ENCODE measurements around the gene ATP8A2.
"Not testable (repeated sequence)": the region's sequence is repeated elsewhere in the genome, so short reads cannot be mapped to it uniquely, and the experiment has no call there.

ATP8A2 gene

GRCh38 chr13:25371875-25372283, at the start of gene ATP8A2:
TSS of gene ATP8A2 (plus strand) at chr13:25371974. CDS start at chr13:25372213, 239 bp downstream.
- no peak for FAIRE-seq

- no peak for FAIRE-seq
Observed at GRCh38 chr13:25324100-25324499, 47.7 kb upstream of the ATP8A2 start.

- FAIRE-seq: no peak
Observed at GRCh38 chr13:25329706-25330105, 42.1 kb upstream of the ATP8A2 start.

GRCh38 chr13:25330541-25330940, 41.2 kb upstream of the ATP8A2 start:
- FAIRE-seq: no peak

- FAIRE-seq: no peak
Observed at GRCh38 chr13:25335856-25336255, 35.9 kb upstream of the ATP8A2 start.

- FAIRE-seq: no peak
Observed at GRCh38 chr13:25345576-25345975, 26.2 kb upstream of the ATP8A2 start.

- FAIRE-seq: no peak
Observed at GRCh38 chr13:25347151-25347550, 24.6 kb upstream of the ATP8A2 start.

- no peak for FAIRE-seq
Observed at GRCh38 chr13:25351404-25351803, 20.4 kb upstream of the ATP8A2 start.

GRCh38 chr13:25352230-25352629, 19.5 kb upstream of the ATP8A2 start:
- FAIRE-seq: no peak

GRCh38 chr13:25352806-25353205, 19.0 kb upstream of the ATP8A2 start:
- no peak for FAIRE-seq

- no peak for FAIRE-seq
Observed at GRCh38 chr13:25353344-25353743, 18.4 kb upstream of the ATP8A2 start.

- no peak for FAIRE-seq
Observed at GRCh38 chr13:25354377-25354776, 17.4 kb upstream of the ATP8A2 start.

- FAIRE-seq: not testable (repeated sequence)
Observed at GRCh38 chr13:25360443-25360842, 11.3 kb upstream of the ATP8A2 start.

GRCh38 chr13:25365720-25366235, 6.0 kb upstream of the ATP8A2 start:
- no peak for FAIRE-seq

GRCh38 chr13:25371158-25371874, 458 bp upstream of the ATP8A2 start:
- FAIRE-seq: no peak

GRCh38 chr13:25372284-25373081, 709 bp downstream of the ATP8A2 start:
- FAIRE-seq: no peak

- FAIRE-seq: no peak
Observed at GRCh38 chr13:25375727-25376358, 4.1 kb downstream of the ATP8A2 start.

- no peak for FAIRE-seq
Observed at GRCh38 chr13:25377244-25377962, 5.6 kb downstream of the ATP8A2 start.

- no peak for FAIRE-seq
Observed at GRCh38 chr13:25378528-25378927, 6.8 kb downstream of the ATP8A2 start.

GRCh38 chr13:25379011-25379410, 7.2 kb downstream of the ATP8A2 start:
- FAIRE-seq: no peak

- FAIRE-seq: no peak
Observed at GRCh38 chr13:25380082-25380481, 8.3 kb downstream of the ATP8A2 start.

GRCh38 chr13:25380741-25381324, 9.1 kb downstream of the ATP8A2 start:
- no peak for FAIRE-seq

All from islet of Langerhans (tissue), 1 donor.